CD4-positive, alpha-beta T cell treated with Interleukin-12 subunit alpha and Interleukin-12 subunit beta, for 1 hour (primary cell): ENCODE measurements around the gene KLHL28.

Experiments
- DNase-seq: peaks from one replicate; pipeline ENCODE4 v3.0.0-alpha.2; 2020

The KLHL28 gene

GRCh38 chr14:44959538-44959937, 2.2 kb downstream of the KLHL28 start:
- no peak for DNase-seq

- no peak for DNase-seq
Measured at GRCh38 chr14:44956866-44957265, 4.9 kb downstream of the KLHL28 start.

- DNase-seq, result no peak
Measured at GRCh38 chr14:44955528-44955927, 6.2 kb downstream of the KLHL28 start.

- DNase-seq, result no peak
Measured at GRCh38 chr14:44954750-44955149, 7.0 kb downstream of the KLHL28 start.

GRCh38 chr14:44952391-44953110, 9.2 kb downstream of the KLHL28 start:
- no peak for DNase-seq

GRCh38 chr14:44951051-44951450, 10.7 kb downstream of the KLHL28 start:
- DNase-seq, result no peak

- no peak for DNase-seq
Measured at GRCh38 chr14:44945264-44945663, 16.5 kb downstream of the KLHL28 start.

GRCh38 chr14:44944107-44944506, 17.6 kb downstream of the KLHL28 start:
- no peak for DNase-seq

GRCh38 chr14:44942436-44942835, 19.3 kb downstream of the KLHL28 start:
- DNase-seq, result no peak

GRCh38 chr14:44941591-44941990, 20.2 kb downstream of the KLHL28 start:
- DNase-seq, result no peak

- DNase-seq, result peak; percentile 15
Measured at GRCh38 chr14:44940944-44941343, 20.8 kb downstream of the KLHL28 start.

- no peak for DNase-seq
Measured at GRCh38 chr14:44940211-44940610, 21.5 kb downstream of the KLHL28 start.

GRCh38 chr14:44937547-44937946, 24.2 kb downstream of the KLHL28 start:
- DNase-seq, result no peak

GRCh38 chr14:44935155-44935554, 26.6 kb downstream of the KLHL28 start:
- no peak for DNase-seq

- peak; percentile 24 for DNase-seq
Measured at GRCh38 chr14:44928793-44929192, 33.0 kb downstream of the KLHL28 start.

GRCh38 chr14:44914849-44915248, 46.9 kb downstream of the KLHL28 start:
- DNase-seq, result no peak

- no peak for DNase-seq
Measured at GRCh38 chr14:44912041-44912869, 49.5 kb downstream of the KLHL28 start.

GRCh38 chr14:44910821-44911220, 50.9 kb downstream of the KLHL28 start:
- DNase-seq, result no peak

- DNase-seq, result no peak
Measured at GRCh38 chr14:44901696-44902095, 60.1 kb downstream of the KLHL28 start.

- no peak for DNase-seq
Measured at GRCh38 chr14:44898551-44898950, 63.2 kb downstream of the KLHL28 start.

GRCh38 chr14:44897845-44898151, 63.9 kb downstream of the KLHL28 start:
- DNase-seq, result no peak

GRCh38 chr14:44897041-44897844, 64.5 kb downstream of the KLHL28 start:
- peak; percentile 99 for DNase-seq

GRCh38 chr14:44896275-44897040, 65.3 kb downstream of the KLHL28 start:
- DNase-seq, result no peak
